ENCODE data around the gene GULP1. TPM values are rescaled to one million over a fixed set of nuclear protein-coding genes. Genes with fewer than 3 reads are reported as not detected.

The GULP1 gene
- total RNA-seq, 1 experiment from 2014 or later, result 86.8 TPM

GRCh38 chr2:188503975-188504374, 212.3 kb downstream of the GULP1 start:
- CTCF ChIA-PET, result interaction anchor here (0.7 kb wide), 1 partner anchor 929 kb away, joined by 3 read pairs; no protein-coding TSS in a partner anchor
- Mint-ChIP-seq H3K27me3 (ENCODE audit: unreplicated experiment) (no peaks in the 10 kb centered on the region), H3K4me3 (ENCODE audit: low read depth, unreplicated experiment) (no peak overlapping the region), H3K36me3 (ENCODE audit: insufficient read depth, unreplicated experiment) (no peaks in the 10 kb centered on the region), H3K9me3 (ENCODE audit: low read depth, unreplicated experiment) (no peaks in the 10 kb centered on the region), H3K27ac (ENCODE audit: unreplicated experiment) (no peak overlapping the region), H3K4me1 (ENCODE audit: low read depth, unreplicated experiment) (peaks cover 6% of the 10 kb centered on the region)
- BruUV-seq (replicated peaks), result no TSS peak
- TF ChIP-seq CTCF (IDR thresholded peaks at IDR 0.05; ENCODE audit: unreplicated experiment), result no peak
- DNase-seq, result no peak
- intact Hi-C loops (cut with micrococcal nuclease; ENCODE audit: unreplicated experiment), result no loop called here

- H3K36me3 Mint-ChIP-seq (ENCODE audit: insufficient read depth, unreplicated experiment), result no peaks in the 10 kb centered on the region
- H3K27ac Mint-ChIP-seq (ENCODE audit: unreplicated experiment), result no peak overlapping the region
- H3K4me3 Mint-ChIP-seq (ENCODE audit: low read depth, unreplicated experiment), result no peak overlapping the region
- peaks cover 17% of the 10 kb centered on the region for H3K4me1 Mint-ChIP-seq (ENCODE audit: low read depth, unreplicated experiment)
- intact Hi-C loops (cut with micrococcal nuclease; ENCODE audit: unreplicated experiment), result no loop called here
- no peak for DNase-seq
- H3K9me3 Mint-ChIP-seq (ENCODE audit: low read depth, unreplicated experiment), result no peaks in the 10 kb centered on the region
- TF ChIP-seq CTCF (IDR thresholded peaks at IDR 0.05; ENCODE audit: unreplicated experiment), result no peak
- CTCF ChIA-PET, result no interaction called here
- BruUV-seq (replicated peaks), result no TSS peak
- H3K27me3 Mint-ChIP-seq (ENCODE audit: unreplicated experiment), result no peaks in the 10 kb centered on the region
Observed at GRCh38 chr2:188506843-188507242, 215.2 kb downstream of the GULP1 start.

- no peak overlapping the region for H3K4me3 Mint-ChIP-seq (ENCODE audit: low read depth, unreplicated experiment)
- no peak for DNase-seq
- H3K27me3 Mint-ChIP-seq (ENCODE audit: unreplicated experiment), result no peaks in the 10 kb centered on the region
- H3K36me3 Mint-ChIP-seq (ENCODE audit: insufficient read depth, unreplicated experiment), result peaks cover 5% of the 10 kb centered on the region
- no peaks in the 10 kb centered on the region for H3K9me3 Mint-ChIP-seq (ENCODE audit: low read depth, unreplicated experiment)
- intact Hi-C loops (cut with micrococcal nuclease; ENCODE audit: unreplicated experiment), result loop anchor here (5.0 to 10.0 kb wide), 6 partner anchors 129 to 929 kb away; no protein-coding TSS in a partner anchor
- peaks cover 17% of the 10 kb centered on the region for H3K4me1 Mint-ChIP-seq (ENCODE audit: low read depth, unreplicated experiment)
- CTCF ChIA-PET, result interaction anchor here (0.6 kb wide), 1 partner anchor 903 kb away, joined by 3 read pairs; no protein-coding TSS in a partner anchor
- TF ChIP-seq CTCF (IDR thresholded peaks at IDR 0.05; ENCODE audit: unreplicated experiment), result no peak
- no peak overlapping the region for H3K27ac Mint-ChIP-seq (ENCODE audit: unreplicated experiment)
- no TSS peak for BruUV-seq (replicated peaks)
Observed at GRCh38 chr2:188511346-188511745, 219.7 kb downstream of the GULP1 start.

- H3K27me3 Mint-ChIP-seq (ENCODE audit: unreplicated experiment), result no peaks in the 10 kb centered on the region
- H3K9me3 Mint-ChIP-seq (ENCODE audit: low read depth, unreplicated experiment), result no peaks in the 10 kb centered on the region
- CTCF ChIA-PET, result interaction anchor here (1.0 kb wide), 1 partner anchor 220 kb away, joined by 5 read pairs; the partner anchor contains the start of gene GULP1
- BruUV-seq (replicated peaks), result no TSS peak
- H3K36me3 Mint-ChIP-seq (ENCODE audit: insufficient read depth, unreplicated experiment), result peaks cover 5% of the 10 kb centered on the region
- no peak overlapping the region for H3K27ac Mint-ChIP-seq (ENCODE audit: unreplicated experiment)
- H3K4me3 Mint-ChIP-seq (ENCODE audit: low read depth, unreplicated experiment), result no peak overlapping the region
- TF ChIP-seq CTCF (IDR thresholded peaks at IDR 0.05; ENCODE audit: unreplicated experiment), result no peak
- intact Hi-C loops (cut with micrococcal nuclease; ENCODE audit: unreplicated experiment), result loop anchor here (2.0 to 10.0 kb wide), 9 partner anchors 130 to 1012 kb away; no protein-coding TSS in a partner anchor
- DNase-seq, result no peak
- peaks cover 17% of the 10 kb centered on the region for H3K4me1 Mint-ChIP-seq (ENCODE audit: low read depth, unreplicated experiment)
Observed at GRCh38 chr2:188512456-188512855, 220.8 kb downstream of the GULP1 start.
